ENCODE results near the gene EDA.

GRCh38 chrX:70009970-70010369 is 394.1 kb downstream of the EDA start:
- TF ChIP-seq CTCF (IDR thresholded peaks at IDR 0.05) (no peak), POLR2AphosphoS5 (IDR thresholded peaks at IDR 0.05; ENCODE audit: low read depth, low read length) (no peak), REST (IDR thresholded peaks at IDR 0.05; ENCODE audit: insufficient read depth in 1 of 2, low read depth in 2 of 2, low read length in 1 of 2) (no peak)

Measured in Panc1 (cell line).